Measurements from ENCODE around the gene SEMA7A.
A peak's percentile ranks its signal among the peaks of the same experiment; 100 is the strongest.

DNA sequence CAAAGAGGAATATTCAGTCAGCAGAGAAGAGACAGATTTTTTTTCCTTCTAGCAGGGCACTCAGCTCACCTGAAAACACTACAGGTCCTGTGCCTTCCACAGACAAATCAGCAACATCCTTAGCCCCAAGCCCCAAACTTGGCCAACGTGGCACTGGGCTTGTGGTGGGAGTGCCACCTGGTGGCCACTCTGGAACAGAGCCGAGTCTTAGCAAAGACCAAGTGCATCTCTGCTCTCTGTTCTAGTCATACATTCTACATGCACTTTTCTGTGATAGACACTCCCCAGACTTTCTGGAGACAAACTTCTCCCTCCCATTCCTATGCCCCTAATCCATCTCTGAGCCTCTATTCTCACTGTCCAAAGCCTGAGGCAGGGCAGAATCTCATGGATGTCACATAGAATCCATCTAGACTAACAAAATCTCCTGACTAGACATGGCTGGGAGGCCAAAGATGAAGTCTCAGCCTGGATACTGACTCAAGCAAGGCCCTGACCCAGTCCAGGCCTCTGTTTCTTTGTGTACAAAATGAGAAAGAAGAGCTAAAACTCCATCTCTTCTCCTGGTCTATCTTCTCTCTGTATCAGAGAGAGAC, 5.1 kb upstream of the SEMA7A start:
- TF ChIP-seq CTCF (conservative IDR thresholded peaks at IDR 0.05 in 1 of 2, IDR thresholded peaks at IDR 0.05 in 1 of 2; ENCODE audit: extremely low read depth in 1 of 2, insufficient read depth in 1 of 2, low read depth in 1 of 2, low read length in 2 of 2) (peak; percentile 97 to 98), EZH2 (IDR thresholded peaks at IDR 0.05; ENCODE audit: borderline replicate concordance, low read length) (no peak)
